Measurements from ENCODE around the gene ZNF316. TPM values are rescaled to one million over a fixed set of nuclear protein-coding genes. Genes with fewer than 3 reads are reported as not detected.
"Not testable (repeated sequence)": the region's sequence is repeated elsewhere in the genome, so short reads cannot be mapped to it uniquely, and the experiment has no call there.

Gene ZNF316
- total RNA-seq, 1 donor from 2014 or later, result 60.3 TPM

DNA sequence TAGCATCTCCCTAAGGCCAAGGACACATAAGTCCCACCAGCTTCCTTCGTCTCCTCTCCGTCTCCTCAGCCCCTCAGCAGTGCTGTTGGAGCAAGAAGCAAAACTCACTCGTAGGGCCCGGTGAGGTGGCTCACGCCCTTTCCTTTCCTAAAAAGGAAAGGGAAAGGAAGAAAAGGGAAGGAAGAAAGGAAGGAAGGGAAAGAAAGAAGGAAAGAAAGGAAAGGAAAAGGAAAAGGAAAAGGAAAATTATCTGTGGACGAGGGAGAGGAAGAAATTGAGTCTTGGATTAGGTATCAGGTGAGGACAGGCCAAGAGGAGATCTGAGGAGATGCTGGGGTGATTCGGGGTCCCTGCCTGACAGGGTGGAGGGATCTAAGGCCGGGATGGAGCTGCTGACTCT lies 3.1 kb upstream of the ZNF316 start:
- intact Hi-C loops (cut with DNase I), result no loop called here
- H3K4me3 ChIP-seq, result no peak overlapping the region
- H3K27ac ChIP-seq, result no peak overlapping the region
- H3K36me3 ChIP-seq, result no peaks in the 10 kb centered on the region
- no peak for DNase-seq (ENCODE audit: low spot score in 2 of 2)
- no peaks in the 10 kb centered on the region for H3K27me3 ChIP-seq
- no peaks in the 10 kb centered on the region for H3K9me3 ChIP-seq
- H3K4me1 ChIP-seq, result peaks cover 4 to 12% of the 10 kb centered on the region in 2 donors
- TF ChIP-seq, protein P1, sequence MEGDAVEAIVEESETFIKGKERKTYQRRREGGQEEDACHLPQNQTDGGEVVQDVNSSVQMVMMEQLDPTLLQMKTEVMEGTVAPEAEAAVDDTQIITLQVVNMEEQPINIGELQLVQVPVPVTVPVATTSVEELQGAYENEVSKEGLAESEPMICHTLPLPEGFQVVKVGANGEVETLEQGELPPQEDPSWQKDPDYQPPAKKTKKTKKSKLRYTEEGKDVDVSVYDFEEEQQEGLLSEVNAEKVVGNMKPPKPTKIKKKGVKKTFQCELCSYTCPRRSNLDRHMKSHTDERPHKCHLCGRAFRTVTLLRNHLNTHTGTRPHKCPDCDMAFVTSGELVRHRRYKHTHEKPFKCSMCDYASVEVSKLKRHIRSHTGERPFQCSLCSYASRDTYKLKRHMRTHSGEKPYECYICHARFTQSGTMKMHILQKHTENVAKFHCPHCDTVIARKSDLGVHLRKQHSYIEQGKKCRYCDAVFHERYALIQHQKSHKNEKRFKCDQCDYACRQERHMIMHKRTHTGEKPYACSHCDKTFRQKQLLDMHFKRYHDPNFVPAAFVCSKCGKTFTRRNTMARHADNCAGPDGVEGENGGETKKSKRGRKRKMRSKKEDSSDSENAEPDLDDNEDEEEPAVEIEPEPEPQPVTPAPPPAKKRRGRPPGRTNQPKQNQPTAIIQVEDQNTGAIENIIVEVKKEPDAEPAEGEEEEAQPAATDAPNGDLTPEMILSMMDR (IDR thresholded peaks at IDR 0.05), result no peak

DNA sequence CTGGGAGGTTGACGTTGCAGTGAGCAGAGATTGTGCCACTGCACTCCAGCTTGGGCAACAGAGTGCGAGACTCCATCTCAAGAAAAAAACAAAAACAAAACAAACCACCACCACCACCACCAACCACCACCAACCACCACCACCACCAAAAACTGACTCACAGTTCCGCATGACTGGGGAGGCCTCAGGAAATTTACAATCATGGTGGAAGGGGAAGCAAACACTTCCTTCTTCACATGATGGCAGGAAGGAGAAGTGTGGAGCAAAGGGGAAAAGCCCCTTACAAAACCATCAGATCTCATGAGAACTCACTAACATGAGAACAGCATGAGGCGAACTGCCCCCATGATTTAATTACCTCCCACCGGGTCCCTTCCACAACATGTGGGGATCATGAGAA lies 2.1 kb upstream of the ZNF316 start:
- not testable (repeated sequence) for H3K27me3 ChIP-seq; DNase-seq (ENCODE audit: low spot score in 2 of 2); H3K9me3 ChIP-seq; H3K36me3 ChIP-seq; H3K27ac ChIP-seq; H3K4me3 ChIP-seq
- peaks cover 4 to 12% of the 10 kb centered on the region in 2 donors for H3K4me1 ChIP-seq
- intact Hi-C loops (cut with DNase I), result loop anchor here (5.0 kb wide), 1 partner anchor 72 kb away; the partner anchor contains the start of gene ZNF12

DNA sequence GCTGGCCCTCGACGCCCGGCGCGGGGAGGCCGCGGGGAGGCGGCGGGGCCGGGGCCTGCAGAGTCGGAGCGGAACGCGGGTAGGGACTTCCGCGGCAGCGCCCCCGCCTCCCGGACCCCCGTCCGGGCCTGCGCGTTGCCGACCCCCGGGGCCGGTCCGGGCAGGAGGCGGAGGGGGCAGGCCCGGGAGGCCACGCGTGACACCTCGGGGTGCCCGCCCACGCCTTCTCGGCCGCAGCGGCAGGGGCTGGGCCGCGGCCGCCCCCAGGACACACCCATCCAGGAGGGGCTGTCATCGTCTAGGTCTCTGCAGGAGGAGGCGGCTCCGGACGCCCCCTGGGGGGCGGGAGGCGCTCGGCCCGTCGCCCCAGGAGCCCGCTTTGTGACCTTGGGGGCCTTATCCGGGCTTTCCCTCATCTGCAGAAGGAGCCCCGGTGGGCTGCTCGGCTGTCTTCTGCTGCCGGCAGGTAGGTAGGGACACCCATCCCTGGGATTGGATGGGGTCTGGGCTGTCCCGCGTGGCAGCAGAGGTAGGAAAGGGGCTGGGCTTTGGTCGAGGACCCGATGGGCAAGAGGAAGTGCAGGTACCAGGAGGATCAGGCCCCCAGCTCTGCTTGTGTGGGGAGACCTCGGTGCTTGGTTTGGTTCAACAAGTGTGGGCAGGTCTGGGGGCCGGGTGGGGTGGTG lies 569 bp downstream of the ZNF316 start:
- intact Hi-C loops (cut with DNase I), result loop anchor here (2.0 to 5.0 kb wide), 2 partner anchors 49 to 70 kb away; partner anchors contain the start of gene ZNF12
- peak in 1 of 2 donors; percentile 72 for DNase-seq (ENCODE audit: low spot score in 2 of 2)
- TF ChIP-seq, protein P1 (IDR thresholded peaks at IDR 0.05), result peak in 1 of 3 experiments; percentile 16

DNA sequence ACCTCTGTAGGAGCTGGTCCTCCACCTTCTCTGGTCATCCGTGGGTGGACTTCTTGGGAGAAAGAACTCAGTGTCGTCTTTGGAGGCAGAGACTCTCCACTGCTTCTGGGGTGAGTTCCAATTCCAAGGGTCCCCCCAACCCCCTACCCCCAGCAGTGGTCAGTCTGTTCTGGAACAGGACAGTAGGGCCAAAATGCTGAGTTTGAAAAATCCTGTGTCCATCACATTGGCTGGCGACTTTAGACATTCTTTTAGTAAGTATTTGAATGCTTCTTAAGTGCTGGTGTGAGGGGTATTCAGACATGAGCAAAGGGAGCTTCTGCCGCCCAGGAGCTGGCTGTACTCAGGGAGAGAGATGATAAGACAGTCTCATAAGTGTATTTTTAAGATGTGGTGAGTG lies 1.9 kb downstream of the ZNF316 start:
- Histone ChIP-seq H3K27ac (no peak overlapping the region), H3K27me3 (no peaks in the 10 kb centered on the region), H3K4me1 (peaks cover 4 to 12% of the 10 kb centered on the region in 2 donors), H3K9me3 (no peaks in the 10 kb centered on the region), H3K36me3 (peaks cover 17 to 37% of the 10 kb centered on the region in 2 donors), H3K4me3 (peak overlapping the region in 1 of 2 donors; percentile 99)
- TF ChIP-seq, protein P1 (IDR thresholded peaks at IDR 0.05), result no peak
- DNase-seq (ENCODE audit: low spot score in 2 of 2), result no peak
- intact Hi-C loops (cut with DNase I), result loop anchor here (2.0 to 5.0 kb wide), 2 partner anchors 50 to 68 kb away; partner anchors contain the start of gene ZNF12

More for the DNA sequence above, 569 bp downstream of the ZNF316 start:
- no peaks in the 10 kb centered on the region for H3K27me3 ChIP-seq
- peaks cover 4 to 12% of the 10 kb centered on the region in 2 donors for H3K4me1 ChIP-seq
- peaks cover 4 to 23% of the 10 kb centered on the region in 2 donors for H3K36me3 ChIP-seq
- H3K9me3 ChIP-seq, result no peaks in the 10 kb centered on the region
- H3K27ac ChIP-seq, result peak overlapping the region; percentile 50 to 71
- H3K4me3 ChIP-seq, result peak overlapping the region; percentile 97 to 99

DNA sequence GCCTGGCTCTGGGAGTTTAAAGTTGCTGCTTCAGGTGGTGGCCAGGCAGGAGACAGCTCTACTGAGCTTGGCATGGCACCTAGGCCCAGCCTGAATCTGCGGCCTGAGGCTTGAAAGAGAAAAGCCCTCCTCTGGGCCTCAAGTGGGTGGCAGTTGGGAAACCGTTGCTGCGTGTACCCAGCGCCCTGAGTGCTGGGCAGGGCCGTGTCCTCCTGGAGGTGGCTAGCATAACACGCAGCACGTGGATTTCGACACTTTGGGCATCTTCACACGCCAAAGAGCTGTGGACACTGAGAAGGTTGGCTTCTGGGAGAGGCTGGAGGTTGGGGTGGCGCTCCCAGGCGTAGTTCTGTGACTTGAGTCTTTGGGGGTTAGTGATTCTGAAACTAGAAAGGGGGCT lies 2.5 kb downstream of the ZNF316 start:
- Histone ChIP-seq H3K9me3 (no peaks in the 10 kb centered on the region), H3K4me1 (peaks cover 4 to 12% of the 10 kb centered on the region in 2 donors), H3K27me3 (no peaks in the 10 kb centered on the region), H3K4me3 (no peak overlapping the region), H3K27ac (no peak overlapping the region), H3K36me3 (peaks cover 23 to 43% of the 10 kb centered on the region in 2 donors)
- DNase-seq (ENCODE audit: low spot score in 2 of 2), result no peak
- TF ChIP-seq, protein P1 (IDR thresholded peaks at IDR 0.05), result no peak
- intact Hi-C loops (cut with DNase I), result loop anchor here (2.0 to 5.0 kb wide), 2 partner anchors 51 to 68 kb away; partner anchors contain the start of gene ZNF12

DNA sequence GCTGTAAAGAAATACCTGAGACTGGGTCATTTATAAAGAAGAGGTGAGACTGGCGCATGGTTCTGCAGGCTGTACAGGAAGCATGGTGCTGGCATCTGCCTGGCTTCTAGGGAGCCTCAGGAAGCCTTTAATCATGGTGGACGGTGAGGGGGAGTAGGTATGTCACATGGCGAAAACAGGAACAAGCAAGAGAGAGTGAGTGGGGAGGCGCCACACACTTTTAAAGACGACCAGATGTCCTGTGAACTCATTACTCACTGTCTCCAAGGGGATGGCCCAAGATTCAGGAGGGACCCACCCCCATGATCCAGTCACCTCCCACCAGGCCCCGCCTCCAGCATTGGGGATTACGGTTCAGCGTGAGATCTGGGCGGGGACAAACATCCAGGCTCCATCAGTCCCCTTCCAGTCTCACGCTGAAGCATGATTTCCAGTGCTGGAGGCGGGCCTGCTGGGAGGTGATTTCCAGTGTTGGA lies 3.2 kb downstream of the ZNF316 start:
- TF ChIP-seq, protein P1 (IDR thresholded peaks at IDR 0.05), result no peak
- Histone ChIP-seq H3K4me1 (peaks cover 4 to 12% of the 10 kb centered on the region in 2 donors), H3K4me3 (no peak overlapping the region), H3K9me3 (no peaks in the 10 kb centered on the region), H3K27ac (no peak overlapping the region), H3K27me3 (no peaks in the 10 kb centered on the region), H3K36me3 (peaks cover 30 to 49% of the 10 kb centered on the region in 2 donors)
- DNase-seq (ENCODE audit: low spot score in 2 of 2), result no peak
- intact Hi-C loops (cut with DNase I), result no loop called here
